Activated naive CD8-positive, alpha-beta T cell treated with anti-CD3 and anti-CD28 coated beads for 36 hours (primary cell): ENCODE results near the gene DDIAS. TPM values are rescaled to one million over a fixed set of nuclear protein-coding genes. Genes with fewer than 3 reads are reported as not detected.
"Not testable (repeated sequence)": the region's sequence is repeated elsewhere in the genome, so short reads cannot be mapped to it uniquely, and the experiment has no call there.

Experiments used
- DNase-seq: peaks from one replicate; pipeline ENCODE4 v3.0.0; 2021
- H3K27ac Mint-ChIP-seq: one replicate; pipeline ENCODE4 v1.8.0; 2022; ENCODE audit warnings: mild to moderate bottlenecking, moderate library complexity, mixed read lengths
- H3K27me3 Mint-ChIP-seq: one replicate; pipeline ENCODE4 v1.8.0; 2022; ENCODE audit warnings: mild to moderate bottlenecking, mixed read lengths
- H3K36me3 Mint-ChIP-seq: one replicate; pipeline ENCODE4 v1.8.0; 2021; ENCODE audit warnings: mild to moderate bottlenecking, mixed read lengths
- H3K4me1 Mint-ChIP-seq: one replicate; pipeline ENCODE4 v1.8.0; 2021; ENCODE audit warnings: mixed read lengths
- H3K4me3 Mint-ChIP-seq: one replicate; pipeline ENCODE4 v1.8.0; 2022; ENCODE audit warnings: mild to moderate bottlenecking, moderate library complexity, mixed read lengths
- H3K9me3 Mint-ChIP-seq: one replicate; pipeline ENCODE4 v1.8.0; 2022; ENCODE audit warnings: mixed read lengths
- total RNA-seq, 2 experiments: library from RNA; stranded (reverse); gene quantifications; one replicate each; pipeline ENCODE4 v1.2.3, GENCODE V29; 2021

The DDIAS gene
- total RNA-seq, 2 experiments from 2014 or later = 28.8 to 31.8 TPM

DNA sequence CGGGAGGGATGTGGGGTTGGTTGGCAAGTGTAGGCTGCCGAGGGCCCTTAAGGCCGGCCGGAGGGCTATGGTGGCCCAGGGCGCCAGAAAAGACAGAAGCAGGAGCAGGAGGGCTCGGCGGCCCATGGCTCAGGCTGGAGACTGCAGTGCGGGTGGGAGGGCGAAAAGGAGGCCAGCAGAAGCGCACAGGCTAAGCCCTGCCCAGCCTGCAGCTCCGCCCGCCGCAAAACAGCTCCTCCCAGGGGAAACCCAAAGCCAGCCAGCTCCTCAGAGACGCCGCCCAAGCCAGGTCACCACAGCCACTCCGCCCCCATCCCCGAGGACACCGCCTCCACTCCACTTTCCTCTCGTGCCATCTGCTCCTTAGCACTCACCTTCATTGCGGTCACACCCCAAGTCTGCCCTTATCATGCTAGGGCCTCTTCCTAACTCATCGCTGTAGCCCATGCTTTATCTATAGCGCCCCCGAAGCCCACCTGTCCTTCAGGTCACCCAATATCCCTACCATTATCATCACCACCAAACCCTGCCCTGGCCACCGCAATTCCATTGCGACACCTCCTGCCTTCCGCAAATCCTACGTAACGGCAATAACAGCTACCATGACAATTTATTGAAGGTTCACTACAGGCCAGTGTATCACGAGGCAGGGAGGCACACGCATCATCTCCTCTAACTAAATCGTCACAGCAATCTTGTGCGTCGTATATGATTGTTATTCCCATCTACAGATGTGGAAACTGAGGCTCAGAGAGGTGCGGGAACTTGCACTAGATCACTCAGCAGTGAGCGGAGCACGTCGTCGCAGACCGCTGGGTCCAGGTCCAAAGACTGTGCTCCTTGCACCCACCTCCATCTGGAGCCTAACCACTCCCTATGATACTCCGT is 1.0 kb upstream of the DDIAS start, which contains the start of gene PRCP:
TSS of gene PRCP (minus strand) at position 154 of the 888 bp plus-strand sequence. CDS start at position 126, 28 bp downstream.
- H3K36me3 Mint-ChIP-seq = peaks cover 21% of the 10 kb centered on the region
- no peaks in the 10 kb centered on the region for H3K27me3 Mint-ChIP-seq
- H3K27ac Mint-ChIP-seq = peak within 1 kb of the TSS; percentile 99
- peaks cover 53% of the 10 kb centered on the region for H3K4me1 Mint-ChIP-seq
- H3K4me3 Mint-ChIP-seq = peak within 1 kb of the TSS; percentile 100
- DNase-seq = peak; percentile 96
- peaks cover 7% of the 10 kb centered on the region for H3K9me3 Mint-ChIP-seq

DNA sequence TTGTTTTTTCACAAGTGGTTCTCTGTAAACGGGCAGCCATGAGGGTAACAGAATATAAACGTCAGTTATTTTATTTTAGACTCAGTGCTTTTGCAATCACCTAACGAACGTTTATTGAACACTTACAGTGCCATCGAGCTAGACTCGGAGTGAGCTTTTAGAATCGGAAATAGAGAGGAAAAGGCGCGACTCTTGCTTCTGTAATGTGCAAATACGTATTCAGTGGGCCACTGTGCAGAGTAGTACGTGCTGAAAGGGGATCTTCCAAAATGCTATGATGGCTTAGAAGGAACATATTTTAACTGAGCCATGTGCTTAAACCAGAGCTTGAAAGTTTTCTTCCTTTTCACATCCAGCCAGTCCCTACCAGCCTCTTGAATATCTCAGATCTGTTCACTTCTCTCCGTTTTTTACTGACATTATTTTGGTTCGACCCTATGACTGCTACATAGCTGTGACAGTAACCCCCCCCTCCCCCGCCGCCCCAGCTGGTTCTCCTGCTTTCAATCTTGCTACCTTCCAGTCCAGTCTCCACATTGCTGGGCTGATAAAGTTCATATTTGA is 468 bp downstream of the DDIAS start:
- Mint-ChIP-seq H3K4me3 (peak overlapping the region; percentile 100), H3K27ac (peak overlapping the region; percentile 99), H3K4me1 (peaks cover 52% of the 10 kb centered on the region), H3K36me3 (peaks cover 15% of the 10 kb centered on the region), H3K27me3 (no peaks in the 10 kb centered on the region), H3K9me3 (no peaks in the 10 kb centered on the region)
- DNase-seq = no peak

DNA sequence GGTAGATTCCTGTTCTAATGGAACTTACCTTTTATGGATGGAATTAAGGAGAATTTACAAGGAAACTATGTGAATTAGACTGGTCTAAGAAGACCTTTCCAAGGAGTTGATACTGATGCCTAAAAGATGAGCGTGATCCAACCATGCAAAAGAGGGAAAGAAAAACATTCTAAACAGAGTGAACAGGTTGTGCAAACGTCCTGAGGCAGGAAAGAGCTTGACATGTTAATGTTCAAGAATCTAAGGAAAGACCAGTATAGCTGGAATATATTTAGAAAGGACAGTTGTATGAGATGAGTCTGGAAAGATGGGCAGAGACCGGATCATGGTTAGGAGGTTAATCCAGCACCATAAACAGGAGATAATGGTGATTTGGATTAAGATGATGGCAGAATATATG is 1.3 kb downstream of the DDIAS start:
- no peak for DNase-seq
- Mint-ChIP-seq H3K36me3 (peaks cover 16% of the 10 kb centered on the region), H3K27ac (peak overlapping the region; percentile 99), H3K9me3 (no peaks in the 10 kb centered on the region), H3K27me3 (no peaks in the 10 kb centered on the region), H3K4me3 (peak overlapping the region; percentile 100), H3K4me1 (peaks cover 50% of the 10 kb centered on the region)

DNA sequence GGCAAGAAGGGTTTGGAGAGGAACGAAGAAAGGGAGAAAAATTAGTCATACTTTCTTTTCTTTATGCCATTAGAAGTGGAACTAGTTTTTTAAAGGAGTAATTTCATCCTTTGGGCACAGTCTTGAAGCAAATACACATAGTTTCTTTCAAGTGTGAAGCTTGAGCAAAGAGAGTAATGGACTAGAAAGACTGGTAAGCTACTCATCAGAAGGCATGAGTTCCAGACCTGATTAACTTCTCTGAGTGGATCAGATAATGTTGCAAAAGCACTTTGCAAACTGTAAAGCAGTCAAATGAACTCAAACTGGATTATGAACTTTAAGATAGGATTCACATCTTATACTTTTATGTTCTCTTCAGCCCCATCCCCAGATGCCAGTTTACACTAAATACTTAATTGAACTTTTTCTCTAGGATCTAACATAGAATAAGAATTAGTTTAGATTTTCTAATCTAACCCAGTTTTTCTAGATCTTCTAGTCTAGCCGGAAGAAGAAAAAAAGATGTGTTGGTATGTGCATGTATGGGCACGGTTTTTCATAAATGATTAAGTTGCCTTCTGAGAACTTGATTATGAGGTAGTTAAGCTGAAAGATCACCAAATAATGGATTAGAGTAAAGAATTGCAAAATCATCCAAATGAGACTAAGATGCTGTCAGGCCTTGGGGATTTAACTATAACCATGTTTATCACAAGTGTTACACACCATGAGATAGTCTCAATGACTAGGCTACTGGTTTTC is 2.5 kb downstream of the DDIAS start:
- DNase-seq = no peak
- peaks cover 56% of the 10 kb centered on the region for H3K4me1 Mint-ChIP-seq
- no peaks in the 10 kb centered on the region for H3K27me3 Mint-ChIP-seq
- H3K4me3 Mint-ChIP-seq = peak overlapping the region; percentile 100
- H3K9me3 Mint-ChIP-seq = no peaks in the 10 kb centered on the region
- peak overlapping the region; percentile 9 for H3K27ac Mint-ChIP-seq
- H3K36me3 Mint-ChIP-seq = peaks cover 19% of the 10 kb centered on the region

DNA sequence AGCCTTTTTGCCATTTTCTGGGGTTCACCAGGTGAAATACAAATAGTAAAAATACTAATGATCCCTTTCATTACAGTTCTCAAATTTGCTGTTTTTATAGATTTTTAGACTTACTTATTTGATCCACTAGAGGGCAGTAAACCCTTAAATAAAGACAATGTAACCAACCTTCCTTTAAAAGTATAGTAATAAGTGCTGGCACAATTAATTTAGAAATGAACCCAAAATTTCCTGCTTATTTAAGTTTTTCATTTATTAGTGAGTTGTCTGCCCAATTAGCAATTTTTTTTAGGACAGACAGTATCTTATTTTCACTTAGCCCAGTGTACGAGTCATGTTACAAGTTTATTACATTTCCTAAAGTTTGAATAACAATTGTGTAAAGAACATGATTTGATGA is 4.7 kb downstream of the DDIAS start:
- H3K4me1 Mint-ChIP-seq = peaks cover 52% of the 10 kb centered on the region

DNA sequence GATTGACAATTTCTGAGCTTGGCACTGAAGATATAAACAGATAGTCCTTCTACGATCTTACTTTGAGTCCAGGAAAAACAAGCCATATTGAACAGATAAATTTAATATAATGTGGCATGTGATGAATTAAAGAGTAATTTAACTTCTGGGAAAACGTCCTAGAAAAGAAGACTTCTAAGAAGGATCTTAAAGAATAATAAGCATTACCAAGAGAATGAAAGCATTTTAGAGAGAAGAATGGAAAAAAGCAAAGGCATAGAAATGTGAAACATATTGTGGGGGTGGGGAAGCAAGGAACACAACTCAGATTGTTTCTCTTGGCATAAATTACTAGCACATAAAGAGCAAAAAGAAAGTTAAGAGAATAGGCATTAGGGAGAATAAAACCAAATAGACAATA is 5.4 kb downstream of the DDIAS start:
- Mint-ChIP-seq H3K36me3 (peaks cover 42% of the 10 kb centered on the region), H3K9me3 (peaks cover 6% of the 10 kb centered on the region), H3K27me3 (no peaks in the 10 kb centered on the region), H3K27ac (no peak overlapping the region), H3K4me1 (peaks cover 54% of the 10 kb centered on the region), H3K4me3 (no peak overlapping the region)
- DNase-seq = no peak

More for the DNA sequence above, 4.7 kb downstream of the DDIAS start:
- H3K36me3 Mint-ChIP-seq = peaks cover 35% of the 10 kb centered on the region
- no peaks in the 10 kb centered on the region for H3K9me3 Mint-ChIP-seq
- no peak overlapping the region for H3K4me3 Mint-ChIP-seq
- H3K27me3 Mint-ChIP-seq = no peaks in the 10 kb centered on the region
- no peak for DNase-seq
- H3K27ac Mint-ChIP-seq = no peak overlapping the region

DNA sequence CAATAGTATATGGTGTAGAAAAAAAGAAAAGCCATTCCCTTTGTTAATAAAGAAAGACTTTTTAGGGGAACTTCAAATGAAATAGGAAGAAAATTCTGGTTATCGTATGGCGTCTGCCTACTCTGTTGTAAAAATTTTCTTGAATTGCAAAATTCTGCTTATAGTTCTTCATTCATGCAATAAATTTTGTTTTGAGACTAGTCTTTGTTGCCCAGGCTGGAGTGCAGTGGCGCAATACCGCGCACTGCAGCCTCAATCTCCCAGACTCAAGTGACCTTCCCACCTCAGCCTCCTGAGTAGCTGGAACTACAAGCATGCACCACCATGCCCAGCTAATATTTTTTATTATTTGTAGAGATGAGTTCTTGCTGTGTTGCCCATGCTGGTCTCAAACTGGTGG is 5.8 kb downstream of the DDIAS start:
- no peak overlapping the region for H3K27ac Mint-ChIP-seq
- no peak overlapping the region for H3K4me3 Mint-ChIP-seq
- DNase-seq = no peak
- H3K9me3 Mint-ChIP-seq = peaks cover 6% of the 10 kb centered on the region
- H3K36me3 Mint-ChIP-seq = peaks cover 47% of the 10 kb centered on the region
- peaks cover 54% of the 10 kb centered on the region for H3K4me1 Mint-ChIP-seq
- H3K27me3 Mint-ChIP-seq = no peaks in the 10 kb centered on the region

DNA sequence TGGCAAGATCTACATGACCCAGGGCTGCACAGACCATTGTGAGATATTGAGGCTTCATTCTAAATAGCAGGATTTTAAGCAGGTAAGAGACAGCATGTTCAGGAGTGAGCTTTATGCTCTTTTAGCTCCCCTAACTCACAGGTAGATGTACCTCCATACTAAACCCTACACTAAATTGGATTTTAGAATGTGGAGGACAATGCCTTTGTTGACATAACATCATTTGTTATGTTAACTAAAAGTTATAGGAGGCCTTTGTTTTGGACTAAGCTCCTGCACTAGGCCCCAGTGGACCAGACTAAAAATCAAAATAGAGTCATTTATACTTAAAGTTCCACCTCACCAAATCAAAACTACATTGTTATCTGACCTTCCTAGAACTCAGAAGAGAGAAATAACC is 6.8 kb downstream of the DDIAS start:
- no peak for DNase-seq
- H3K4me1 Mint-ChIP-seq = peaks cover 44% of the 10 kb centered on the region
- H3K27ac Mint-ChIP-seq = no peak overlapping the region
- peaks cover 10% of the 10 kb centered on the region for H3K9me3 Mint-ChIP-seq
- no peak overlapping the region for H3K4me3 Mint-ChIP-seq
- no peaks in the 10 kb centered on the region for H3K27me3 Mint-ChIP-seq
- H3K36me3 Mint-ChIP-seq = peaks cover 49% of the 10 kb centered on the region

DNA sequence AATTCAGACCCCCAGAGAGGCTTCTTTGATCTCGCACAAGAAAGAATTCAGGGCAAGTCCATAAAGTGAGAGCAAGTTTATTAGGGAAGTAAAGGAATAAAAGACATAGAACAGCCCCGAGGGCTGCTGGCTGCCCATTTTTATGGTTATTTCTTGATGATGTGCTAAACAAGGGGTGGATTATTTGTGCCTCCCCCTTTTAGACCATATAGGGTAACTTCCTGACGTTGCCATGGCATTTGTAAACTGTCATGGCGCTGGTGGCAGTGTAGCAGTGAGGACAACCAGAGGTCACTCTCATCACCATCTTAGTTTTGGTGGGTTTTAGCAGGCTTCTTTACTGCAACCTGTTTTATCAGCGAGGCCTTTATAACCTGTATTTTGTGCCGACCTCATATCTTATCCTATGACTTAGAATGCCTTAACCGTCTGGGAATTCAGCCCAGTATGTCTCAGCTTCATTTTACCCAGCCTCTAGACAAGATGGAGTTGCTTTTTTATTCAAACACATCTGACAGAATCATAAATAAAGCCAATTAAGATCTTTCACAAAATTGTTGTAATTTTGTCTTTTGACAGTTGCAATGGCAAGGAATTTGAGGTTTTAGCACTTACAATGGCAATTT is 7.6 kb downstream of the DDIAS start:
- no peak overlapping the region for H3K4me3 Mint-ChIP-seq
- H3K27ac Mint-ChIP-seq = no peak overlapping the region
- H3K4me1 Mint-ChIP-seq = peaks cover 36% of the 10 kb centered on the region
- no peak for DNase-seq
- H3K27me3 Mint-ChIP-seq = no peaks in the 10 kb centered on the region
- peaks cover 10% of the 10 kb centered on the region for H3K9me3 Mint-ChIP-seq
- H3K36me3 Mint-ChIP-seq = peaks cover 51% of the 10 kb centered on the region

DNA sequence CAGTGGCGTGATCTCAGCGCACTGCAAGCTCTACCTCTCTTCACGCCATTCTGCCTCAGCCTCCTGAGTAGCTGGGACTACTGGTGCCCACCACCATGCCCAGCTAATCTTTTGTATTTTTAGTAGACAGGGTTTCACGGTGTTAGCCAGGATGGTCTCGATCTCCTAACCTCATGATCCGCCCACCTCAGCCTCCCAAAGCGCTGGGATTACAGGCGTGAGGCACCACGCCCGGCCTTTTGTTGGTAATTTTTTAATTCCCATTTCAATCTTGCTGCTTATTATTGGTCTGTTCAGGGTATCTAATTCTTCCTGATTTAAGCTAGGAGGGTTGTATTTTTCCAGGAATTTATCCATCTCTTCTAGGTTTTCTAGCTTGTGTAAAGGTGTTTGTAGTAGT is 18.2 kb downstream of the DDIAS start:
- Mint-ChIP-seq H3K4me3 (peak overlapping the region; percentile 68), H3K27ac (peak overlapping the region; percentile 86), H3K9me3 (peaks cover 16% of the 10 kb centered on the region), H3K36me3 (peaks cover 94% of the 10 kb centered on the region), H3K4me1 (peaks cover 47% of the 10 kb centered on the region)
- not testable (repeated sequence) for H3K27me3 Mint-ChIP-seq, DNase-seq

DNA sequence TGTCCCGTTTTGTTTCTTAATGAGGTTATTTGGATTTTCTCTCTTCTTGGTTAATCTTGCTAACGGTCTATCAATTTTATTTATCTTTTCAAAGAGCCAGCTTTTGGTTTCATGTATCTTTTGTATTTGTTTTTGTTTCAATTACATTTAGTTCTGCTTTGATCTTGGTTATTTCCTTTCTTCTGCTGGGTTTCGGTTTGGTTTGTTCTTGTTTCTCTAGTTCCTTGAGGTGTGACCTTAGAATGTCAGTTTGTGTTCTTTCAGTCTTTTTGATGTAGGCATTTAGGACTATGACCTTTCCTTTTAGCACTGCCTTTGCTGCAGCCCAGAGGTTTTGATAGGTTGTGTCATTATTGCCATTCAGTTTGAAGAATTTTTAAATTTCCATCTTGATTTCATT is 18.7 kb downstream of the DDIAS start:
- DNase-seq, H3K27me3 Mint-ChIP-seq: not testable (repeated sequence)
- Mint-ChIP-seq H3K4me3 (peak overlapping the region; percentile 68), H3K36me3 (peaks cover 92% of the 10 kb centered on the region), H3K9me3 (peaks cover 16% of the 10 kb centered on the region), H3K4me1 (peaks cover 48% of the 10 kb centered on the region), H3K27ac (peak overlapping the region; percentile 86)

DNA sequence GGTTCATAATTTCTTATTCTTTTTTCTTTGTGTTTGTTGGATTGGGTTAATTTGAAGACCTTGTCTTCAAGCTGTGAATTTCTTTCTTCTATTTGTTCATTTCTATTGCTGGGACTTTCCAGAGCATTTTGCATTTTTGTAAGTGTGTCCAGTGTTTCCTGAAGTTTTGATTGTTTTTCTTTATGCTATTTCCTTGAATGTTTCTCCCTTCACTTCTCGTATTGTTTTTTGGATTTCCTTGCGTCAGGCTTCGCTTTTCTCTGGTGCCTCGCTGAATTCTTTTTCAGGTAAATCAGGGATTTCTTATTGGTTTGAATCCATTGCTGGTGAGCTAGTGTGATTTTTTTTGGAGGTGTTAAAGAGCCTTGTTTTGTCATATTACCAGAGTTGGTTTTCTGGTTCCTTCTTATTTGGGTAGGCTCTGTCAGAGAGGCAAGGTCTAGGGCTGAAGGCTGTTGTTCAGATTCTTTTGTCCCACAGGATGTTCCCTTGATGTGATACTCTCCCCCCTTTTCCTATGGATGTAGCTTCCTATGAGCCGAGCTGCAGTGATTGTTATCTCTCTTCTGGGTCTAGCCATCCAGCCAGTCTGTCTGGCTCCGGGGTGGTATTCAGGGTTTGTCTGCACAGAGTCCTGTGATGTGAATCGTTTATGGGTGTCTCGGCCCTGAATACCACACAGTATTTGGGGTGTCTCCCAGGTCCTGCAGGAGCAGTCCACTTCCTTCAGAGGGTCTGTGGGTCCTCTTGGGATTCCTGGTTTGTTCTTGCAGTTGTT is 21.0 kb downstream of the DDIAS start:
- Mint-ChIP-seq H3K9me3 (peaks cover 14% of the 10 kb centered on the region), H3K4me1 (peaks cover 55% of the 10 kb centered on the region), H3K27ac (peak overlapping the region; percentile 59), H3K36me3 (peaks cover 81% of the 10 kb centered on the region)
- not testable (repeated sequence) for H3K4me3 Mint-ChIP-seq, H3K27me3 Mint-ChIP-seq, DNase-seq

DNA sequence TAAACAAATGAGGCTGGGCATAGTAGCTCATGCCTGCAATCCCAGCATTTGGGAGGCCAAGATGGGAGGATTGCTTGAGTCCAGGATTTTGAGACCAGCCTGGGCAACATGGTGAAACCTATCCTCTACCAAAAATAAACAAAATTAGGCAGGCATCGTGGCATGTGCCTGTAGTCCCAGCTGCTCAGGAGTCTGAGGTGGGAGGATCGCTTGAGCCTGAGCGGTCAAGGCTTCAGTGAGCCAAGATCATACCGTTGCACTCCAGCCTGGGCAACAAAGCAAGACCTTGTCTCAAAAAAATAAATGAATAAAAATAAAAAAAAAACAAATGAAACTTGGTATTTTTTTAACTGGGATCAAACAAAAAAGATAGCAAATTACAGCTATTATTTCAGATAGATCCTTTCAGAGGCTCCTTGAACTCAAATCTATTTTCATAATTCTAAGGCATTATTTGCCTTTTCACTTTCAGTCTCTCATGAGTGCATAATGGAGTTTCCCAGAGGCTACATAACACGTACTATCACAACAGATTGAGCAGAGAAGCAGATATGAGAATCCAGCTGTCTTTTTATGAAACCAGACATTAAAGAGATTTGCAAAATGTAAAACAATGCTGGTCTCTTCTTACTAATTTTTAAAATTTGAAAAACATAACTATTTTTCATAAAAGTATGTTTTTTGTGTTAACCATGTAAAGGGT is 23.1 kb downstream of the DDIAS start:
- Mint-ChIP-seq H3K27me3 (no peaks in the 10 kb centered on the region), H3K36me3 (peaks cover 67% of the 10 kb centered on the region), H3K27ac (peak overlapping the region; percentile 48), H3K9me3 (peaks cover 3% of the 10 kb centered on the region), H3K4me1 (peaks cover 51% of the 10 kb centered on the region), H3K4me3 (no peak overlapping the region)
- no peak for DNase-seq
